Pancreas (tissue), 10 donors: Measurements from ENCODE around the gene FHOD1. TPM values are rescaled to one million over a fixed set of nuclear protein-coding genes. Genes with fewer than 3 reads are reported as not detected.

ENCODE experiments used
- ATAC-seq, 4 donors: fragments of 200-7000 bp; cut with Tn5 transposase; one replicate each; pipeline versions ENCODE4 v1.8.0 to v1.9.1; 2020; ENCODE audit warnings: mild to moderate bottlenecking in 4 of 4, moderate library complexity in 4 of 4
- DNase-seq, 6 donors: peaks; one replicate each; pipeline ENCODE4 v3.0.0-alpha.2; 2020
- FAIRE-seq: peaks from 2 replicates; lab custom pipeline; 2012; peaks lifted over from hg19 to GRCh38; lab: Jason Lieb, UNC
- H3K27ac ChIP-seq, 4 donors: fragments of 200-600 bp; sonication (generic); 1 replicate in 3 of 4; 2 replicates in 1 of 4; pipeline versions ENCODE4 v1.5.0 to v1.8.0; 2020
- H3K27me3 ChIP-seq, 4 donors: fragments of 200-600 bp; one replicate each; pipeline ENCODE4 v1.8.0; 2021
- H3K36me3 ChIP-seq, 3 donors: fragments of 200-600 bp; sonication (generic) in 1 of 3; one replicate each; pipeline versions ENCODE4 v1.5.0 to v1.8.0; 2020 to 2021
- H3K4me1 ChIP-seq, 3 donors: fragments of 200-600 bp; one replicate each; pipeline ENCODE4 v1.8.0; 2021
- H3K4me3 ChIP-seq, 4 donors: fragments of 200-600 bp; sonication (generic) in 2 of 4; one replicate each; pipeline versions ENCODE4 v1.5.0 to v1.8.0; 2020 to 2021
- H3K9me3 ChIP-seq, 4 donors: fragments of 200-600 bp; one replicate each; pipeline ENCODE4 v1.8.0; 2021
- WGBS, 2 donors: extraction: QIAGEN DNeasy Blood & Tissue Kit; methylation state at CpG; one replicate each; pipeline ENCODE4 v1.1.7; 2013; 5-methylcytosine and 5-hydroxymethylcytosine counted together
- intact Hi-C, 3 donors: fragments of 100-400 bp; cut with DNase I; formaldehyde crosslinking; loops; one replicate each; pipeline versions ENCODE4 v1.11.1 to v1.14.2; 2022
- polyA plus RNA-seq, 2 donors: library from polyadenylated mRNA; stranded (reverse); fragments of 200-250 nt; gene quantifications; one replicate each; pipeline ENCODE4 v1.2.3, GENCODE V29; 2013
- total RNA-seq, 6 donors: library from RNA; stranded (reverse); fragmentation: NEBNext Ultra II Directional in 4 of 6; extraction: Animal tissue kit (Norgen Biotek cat#: 25700) in 4 of 6; gene quantifications; one replicate each; pipeline versions ENCODE4 v1.2.1 to v1.2.4, GENCODE V29; 2021 to 2023
- TF ChIP-seq, protein P1 (sequence below), 4 donors: fragments of 200-600 bp; sonication (generic) in 3 of 4; IDR thresholded peaks; one replicate each; pipeline versions ENCODE4 v1.5.0 to v1.8.0; 2021; ENCODE audit warnings: antibody characterized with exemption in 4 of 4
- donor health status: healthy with polysubstance abuse.
- donor health status: DM: no; HTN: no; CAD: no; lungs with moderate emphysema.
- donor health status: DM: no; HTN: no; CAD: no.
- donor health status: control.
- donor health status: control.
- donor health status: Bipolar disorder and iron deficiency.
- donor health status: DM: yes; HTN: yes; CAD: no.
- donor health status: DM: no; HTN: no; CAD: no.
- donor health status: DM: no; HTN: no; CAD: no.
- donor health status: DM: yes; HTN: yes; CAD: no.

The FHOD1 gene
- total and polyA plus RNA-seq, 8 donors = 7.8 to 41.2 (median 11.3) TPM

GRCh38 chr16:67191995-67192681 lies 55.1 kb downstream of the FHOD1 start, which contains the start of gene E2F4:
TSS of gene E2F4 (plus strand) at chr16:67192155. CDS start at chr16:67192228, 73 bp downstream.
- intact Hi-C loops = no loop called here

DNA sequence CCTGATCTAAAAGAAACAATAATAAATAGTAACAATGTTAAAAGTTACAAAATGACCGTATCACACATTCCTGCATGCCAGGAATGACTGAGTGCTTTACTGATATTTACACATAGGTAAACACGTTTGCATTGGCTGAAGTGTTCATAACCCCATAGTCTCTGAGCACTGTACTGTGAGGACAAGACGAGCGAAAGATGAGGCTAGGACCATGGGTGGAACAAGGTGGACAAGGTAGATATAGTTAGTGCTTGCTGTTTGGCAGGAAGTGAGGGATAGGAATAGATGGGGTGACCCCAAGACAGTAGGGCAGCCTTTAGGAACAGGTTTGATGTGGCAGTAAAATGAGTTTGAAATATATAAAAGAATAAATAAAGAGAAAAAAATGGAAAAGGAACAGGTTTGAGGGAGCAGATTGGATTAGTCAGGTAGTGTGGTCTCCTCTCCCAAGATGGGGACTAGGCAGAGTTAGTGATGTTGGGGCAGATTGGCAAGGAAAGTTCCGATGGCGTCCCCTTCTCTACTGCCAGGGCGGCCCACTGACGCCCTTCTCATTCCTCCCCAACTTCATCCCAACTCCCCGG lies 55.8 kb downstream of the FHOD1 start:
- Histone ChIP-seq H3K9me3 (no peaks in the 10 kb centered on the region), H3K36me3 (peaks cover 0 to 13% (median 13%) of the 10 kb centered on the region in 3 donors), H3K27me3 (no peaks in the 10 kb centered on the region), H3K27ac (no peak overlapping the region), H3K4me3 (peak overlapping the region in 2 of 4 donors; percentile 89 to 97), H3K4me1 (peaks cover 14 to 19% (median 17%) of the 10 kb centered on the region in 3 donors)
- no peak for DNase-seq
- WGBS, 2 donors = 5 to 6% methylated on average over 9 of the region's 9 CpGs
- ATAC-seq = no peak
- intact Hi-C loops = no loop called here
- TF ChIP-seq, protein P1, sequence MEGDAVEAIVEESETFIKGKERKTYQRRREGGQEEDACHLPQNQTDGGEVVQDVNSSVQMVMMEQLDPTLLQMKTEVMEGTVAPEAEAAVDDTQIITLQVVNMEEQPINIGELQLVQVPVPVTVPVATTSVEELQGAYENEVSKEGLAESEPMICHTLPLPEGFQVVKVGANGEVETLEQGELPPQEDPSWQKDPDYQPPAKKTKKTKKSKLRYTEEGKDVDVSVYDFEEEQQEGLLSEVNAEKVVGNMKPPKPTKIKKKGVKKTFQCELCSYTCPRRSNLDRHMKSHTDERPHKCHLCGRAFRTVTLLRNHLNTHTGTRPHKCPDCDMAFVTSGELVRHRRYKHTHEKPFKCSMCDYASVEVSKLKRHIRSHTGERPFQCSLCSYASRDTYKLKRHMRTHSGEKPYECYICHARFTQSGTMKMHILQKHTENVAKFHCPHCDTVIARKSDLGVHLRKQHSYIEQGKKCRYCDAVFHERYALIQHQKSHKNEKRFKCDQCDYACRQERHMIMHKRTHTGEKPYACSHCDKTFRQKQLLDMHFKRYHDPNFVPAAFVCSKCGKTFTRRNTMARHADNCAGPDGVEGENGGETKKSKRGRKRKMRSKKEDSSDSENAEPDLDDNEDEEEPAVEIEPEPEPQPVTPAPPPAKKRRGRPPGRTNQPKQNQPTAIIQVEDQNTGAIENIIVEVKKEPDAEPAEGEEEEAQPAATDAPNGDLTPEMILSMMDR (IDR thresholded peaks at IDR 0.05) = no peak
- FAIRE-seq = no peak

More at GRCh38 chr16:67191995-67192681, 55.1 kb downstream of the FHOD1 start, which contains the start of gene E2F4:
- H3K9me3 ChIP-seq = no peaks in the 10 kb centered on the region
- no peak for FAIRE-seq
- peaks cover 0 to 18% (median 13%) of the 10 kb centered on the region in 3 donors for H3K36me3 ChIP-seq
- 0% methylated on average over 54 of the region's 54 CpGs for WGBS, 2 donors
- H3K27ac ChIP-seq = peak within 1 kb of the TSS in 2 of 4 donors; percentile 28 to 47
- H3K4me1 ChIP-seq = peaks cover 14 to 19% (median 17%) of the 10 kb centered on the region in 3 donors
- TF ChIP-seq, protein P1 (IDR thresholded peaks at IDR 0.05) = no peak
- no peaks in the 10 kb centered on the region for H3K27me3 ChIP-seq
- peak; percentile 98 to 99 (median 98) for ATAC-seq
- H3K4me3 ChIP-seq = peak within 1 kb of the TSS; percentile 89 to 100 (median 97)
- DNase-seq = peak; percentile 87 to 95 (median 90)

DNA sequence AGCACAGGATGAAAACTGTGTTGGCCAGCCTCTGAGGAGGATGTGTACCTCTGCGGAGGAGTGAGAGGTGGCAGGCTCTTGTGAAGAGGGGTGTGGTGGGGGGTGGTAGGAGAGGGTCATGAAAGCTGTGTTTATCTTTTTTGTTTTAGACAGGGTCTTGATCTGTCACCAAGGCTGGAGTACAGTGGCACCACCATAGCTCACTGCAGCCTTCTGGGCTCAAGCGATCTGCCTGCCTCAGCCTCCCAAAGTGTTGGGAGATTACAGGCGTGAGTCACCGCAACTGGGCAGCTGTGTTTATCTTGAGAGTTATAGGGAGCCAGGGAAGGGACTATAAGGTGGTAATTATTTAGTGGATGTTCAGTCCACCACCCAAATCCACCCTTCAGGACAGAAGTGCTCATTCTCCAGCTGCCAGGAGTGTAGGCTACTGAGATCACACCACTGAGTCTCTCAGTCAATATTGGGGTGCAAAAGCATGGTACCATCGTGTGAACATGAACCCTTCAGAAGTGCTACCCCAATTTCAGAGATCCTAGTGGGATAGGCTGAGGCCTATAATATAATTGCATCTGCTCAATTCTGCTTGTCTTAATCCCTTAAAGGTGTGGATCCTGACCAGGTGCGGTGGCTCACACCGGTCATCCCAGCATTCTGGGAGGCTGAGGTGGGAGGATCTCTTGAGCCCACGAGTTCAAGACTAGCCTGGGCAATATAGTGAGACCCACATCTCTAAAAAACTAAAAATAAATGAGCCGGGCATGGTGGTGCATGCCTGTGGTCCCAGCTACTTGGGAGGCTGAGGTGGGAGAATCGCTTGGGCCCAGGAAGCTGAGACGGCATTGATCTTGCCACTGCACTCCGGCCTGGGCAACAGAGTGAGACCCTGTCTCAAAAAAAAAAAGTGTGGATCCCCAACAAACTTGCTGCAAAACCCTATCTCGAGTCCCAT lies 56.6 kb downstream of the FHOD1 start:
- Histone ChIP-seq H3K36me3 (peaks cover 0 to 8% (median 5%) of the 10 kb centered on the region in 3 donors), H3K4me3 (no peak overlapping the region), H3K4me1 (peaks cover 14 to 19% (median 19%) of the 10 kb centered on the region in 3 donors), H3K27me3 (no peaks in the 10 kb centered on the region), H3K9me3 (no peaks in the 10 kb centered on the region), H3K27ac (no peak overlapping the region)
- TF ChIP-seq, protein P1 (IDR thresholded peaks at IDR 0.05) = no peak
- 59 to 66% methylated on average over 13 of the region's 13 CpGs for WGBS, 2 donors
- FAIRE-seq = no peak
- intact Hi-C loops = no loop called here
- DNase-seq = no peak
- no peak for ATAC-seq

DNA sequence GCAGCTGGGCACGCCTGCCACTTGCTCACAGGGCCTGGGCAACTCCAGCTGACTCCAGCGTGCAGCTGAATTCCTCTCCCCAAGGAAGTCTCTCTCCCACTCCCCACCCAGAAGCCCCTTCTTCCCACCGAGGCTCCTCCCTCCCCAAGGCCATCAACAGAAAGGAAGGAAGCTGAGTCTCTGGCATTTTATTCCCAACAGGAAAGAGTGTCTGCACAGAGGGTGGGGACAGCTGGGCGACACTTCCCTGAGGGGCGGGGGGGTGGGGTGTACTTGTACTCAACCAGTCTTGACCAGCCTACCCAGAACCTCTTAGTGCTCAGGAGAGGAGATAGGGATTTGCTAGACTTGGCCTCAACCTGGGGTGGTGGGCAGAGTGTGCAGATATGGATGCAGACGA lies 57.2 kb downstream of the FHOD1 start, which contains the start of gene EXOC3L1:
Gene EXOC3L1 (minus strand): TSS at position 96 of the 400 bp plus-strand sequence. CDS start 460 bp downstream, outside the sequence.
- WGBS, 2 donors = 37 to 47% methylated on average over 6 of the region's 6 CpGs

More for the DNA sequence above, 57.2 kb downstream of the FHOD1 start, which contains the start of gene EXOC3L1:
- Histone ChIP-seq H3K4me3 (no peak within 1 kb of the TSS), H3K27me3 (no peaks in the 10 kb centered on the region), H3K4me1 (peaks cover 16 to 22% (median 21%) of the 10 kb centered on the region in 3 donors), H3K9me3 (no peaks in the 10 kb centered on the region), H3K36me3 (peaks cover 0 to 5% (median 3%) of the 10 kb centered on the region in 3 donors), H3K27ac (no peak within 1 kb of the TSS)
- DNase-seq (no peak), FAIRE-seq (no peak), ATAC-seq (no peak)
- intact Hi-C loops = no loop called here
- TF ChIP-seq, protein P1 (IDR thresholded peaks at IDR 0.05) = no peak
